B cell (primary cell): ENCODE measurements around the gene TPH1. TPM values are rescaled to one million over a fixed set of nuclear protein-coding genes. Genes with fewer than 3 reads are reported as not detected.
A peak's percentile ranks its signal among the peaks of the same experiment; 100 is the strongest.

Source experiments
- ATAC-seq: fragments of 200-7000 bp; cut with Tn5 transposase; one replicate; pipeline ENCODE4 v1.10.0; 2021; ENCODE audit warnings: low read depth, mild to moderate bottlenecking, moderate number of reproducible peaks, moderate library complexity
- CTCF ChIA-PET: fragments of 350-600 bp; sonication (Branson Sonifier 250); formaldehyde crosslinking; loops from one replicate; lab custom pipeline; 2021; ENCODE audit warnings: antibody characterized with exemption, inconsistent platforms; lab: Charles Lee
- POLR2A ChIA-PET: fragments of 350-600 bp; sonication (Branson Sonifier 250); formaldehyde crosslinking; loops from one replicate; lab custom pipeline; 2021; ENCODE audit warnings: antibody characterized with exemption; lab: Charles Lee
- DNase-seq: peaks from one replicate; pipeline ENCODE4 v3.0.0; 2013
- H2AFZ ChIP-seq: 2 replicates; pipeline ENCODE4 v1.6.1; 2012; ENCODE audit warnings: mild to moderate bottlenecking, low read depth, low read length; ENCODE audit not compliant: insufficient read depth, poor library complexity, severe bottlenecking
- H3K27ac ChIP-seq, 2 donors: 1 replicate in 1 of 2; 2 replicates in 1 of 2; pipeline ENCODE4 v1.5.1; 2012 to 2013; ENCODE audit warnings: low read length in 2 of 2, mild to moderate bottlenecking in 2 of 2, moderate library complexity in 1 of 2
- H3K27me3 ChIP-seq, 4 experiments: fragments of 200-600 bp in 1 of 4; sonication (generic) in 1 of 4; replicated peaks in 1 of 4; 1 replicate in 2 of 4; 2 replicates in 2 of 4; pipeline versions ENCODE4 v1.6.1 to v1.7.0; 2013 to 2016; ENCODE audit warnings: low read length in 3 of 4, mild to moderate bottlenecking in 2 of 4, mixed read lengths in 1 of 4, moderate library complexity in 1 of 4; ENCODE audit not compliant: insufficient read depth in 4 of 4, control insufficient read depth in 3 of 4; ENCODE audit errors: control extremely low read depth in 1 of 4
- H3K36me3 ChIP-seq, 2 experiments: replicated peaks in 1 of 2; 1 replicate in 1 of 2; 2 replicates in 1 of 2; pipeline versions ENCODE4 v1.6.1 to v1.7.1; 2013; ENCODE audit warnings: low read length in 1 of 2; ENCODE audit not compliant: insufficient read depth in 2 of 2, control insufficient read depth in 1 of 2; ENCODE audit errors: control extremely low read depth in 1 of 2, extremely low read depth in 1 of 2
- H3K4me1 ChIP-seq, 2 donors: fragments of 200-600 bp in 1 of 2; sonication (generic) in 1 of 2; 1 replicate in 1 of 2; 2 replicates in 1 of 2; pipeline versions ENCODE4 v1.5.1 to v1.6.1; 2013 to 2017; ENCODE audit warnings: low read length in 2 of 2; ENCODE audit not compliant: control insufficient read depth in 2 of 2, insufficient read depth in 2 of 2
- H3K4me2 ChIP-seq: replicated peaks from 2 replicates; pipeline ENCODE3; 2012; ENCODE audit warnings: mild to moderate bottlenecking, low read depth, low read length; ENCODE audit not compliant: poor library complexity, severe bottlenecking
- H3K4me3 ChIP-seq, 5 experiments: fragments of 200-600 bp in 1 of 5; sonication (generic) in 1 of 5; 1 replicate in 3 of 5; 2 replicates in 2 of 5; pipeline versions ENCODE4 v1.5.1 to v1.7.0; 2011 to 2016; ENCODE audit warnings: low read length in 4 of 5, mild to moderate bottlenecking in 4 of 5, low read depth in 2 of 5, control low read depth in 1 of 5, moderate library complexity in 1 of 5; ENCODE audit not compliant: insufficient read depth in 1 of 5; ENCODE audit errors: control extremely low read depth in 1 of 5, extremely low read depth in 1 of 5
- H3K79me2 ChIP-seq: fragments of 200-600 bp; sonication (generic); one replicate; pipeline ENCODE4 v1.6.0; 2016; ENCODE audit warnings: low read length; ENCODE audit not compliant: control insufficient read depth, insufficient read depth
- H3K9ac ChIP-seq: fragments of 200-600 bp; sonication (generic); 2 replicates; pipeline ENCODE4 v1.6.1; 2017; ENCODE audit warnings: mild to moderate bottlenecking, low read length, moderate library complexity
- H3K9me3 ChIP-seq, 3 donors: one replicate each; pipeline versions ENCODE4 v1.6.1 to v1.7.1; 2013; ENCODE audit warnings: low read length in 2 of 3; ENCODE audit not compliant: control insufficient read depth in 2 of 3, insufficient read depth in 1 of 3; ENCODE audit errors: control extremely low read depth in 1 of 3
- H4K20me1 ChIP-seq: 2 replicates; pipeline ENCODE4 v1.6.0; 2012; ENCODE audit warnings: mild to moderate bottlenecking, low read length; ENCODE audit not compliant: insufficient read depth, control insufficient read depth, poor library complexity, severe bottlenecking
- H3K27ac Mint-ChIP-seq: one replicate; pipeline ENCODE4 v1.8.0; 2021; ENCODE audit warnings: mixed read lengths
- H3K27me3 Mint-ChIP-seq: one replicate; pipeline ENCODE4 v1.8.0; 2021; ENCODE audit warnings: mixed read lengths
- H3K4me1 Mint-ChIP-seq: one replicate; pipeline ENCODE4 v1.8.0; 2021; ENCODE audit warnings: mixed read lengths
- H3K4me3 Mint-ChIP-seq: one replicate; pipeline ENCODE4 v1.8.0; 2021; ENCODE audit warnings: mixed read lengths
- H3K9me3 Mint-ChIP-seq: one replicate; pipeline ENCODE4 v1.8.0; 2022; ENCODE audit warnings: mixed read lengths; ENCODE audit not compliant: insufficient read depth
- CTCF ChIP-seq: fragments of 200-600 bp; IDR thresholded peaks from one replicate; pipeline ENCODE4 v1.8.0; 2022; ENCODE audit warnings: antibody characterized with exemption, mild to moderate bottlenecking
- EZH2 ChIP-seq: IDR thresholded peaks from 2 replicates; pipeline ENCODE4 v1.6.1; 2012; ENCODE audit warnings: borderline replicate concordance, low read depth, mild to moderate bottlenecking, moderate library complexity, low read length; ENCODE audit not compliant: insufficient read depth, poor library complexity, severe bottlenecking
- WGBS: methylation state at CpG from one replicate; pipeline ENCODE4 v1.1.5; 2013; ENCODE audit warnings: missing lambda C conversion rate; ENCODE audit not compliant: insufficient coverage; 5-methylcytosine and 5-hydroxymethylcytosine counted together
- intact Hi-C: fragments of 100-400 bp; cut with micrococcal nuclease; formaldehyde crosslinking; loops from one replicate; pipeline ENCODE4 v1.10.0; 2022
- polyA plus RNA-seq: library from polyadenylated mRNA; depleted of rRNA; stranded (reverse); fragments of >200 nt; gene quantifications from 2 replicates; pipeline ENCODE4 v1.2.3, GENCODE V29; 2012
- total RNA-seq, 2 donors: library from RNA; stranded (reverse); fragments of 120-200 nt in 1 of 2; gene quantifications; 1 replicate in 1 of 2; 2 replicates in 1 of 2; pipeline versions ENCODE4 v1.2.3 to v1.2.4, GENCODE V29; 2013 to 2022

TPH1 gene
- total and polyA plus RNA-seq, 2 donors (not counting 1 experiment from before 2014, with no cell fraction given), result 0.51 to 2.8 TPM

- peaks cover 6% of the 10 kb centered on the region for H3K79me2 ChIP-seq
- ATAC-seq (peak; percentile 90), DNase-seq (peak; percentile 95)
- peak within 1 kb of the TSS; percentile 72 for H3K4me2 ChIP-seq
- WGBS, result under 1% methylated on average over 83 of the region's 93 CpGs
- no peaks in the 10 kb centered on the region for H3K27me3 ChIP-seq
- no peak for TF ChIP-seq CTCF
- no peak for TF ChIP-seq EZH2
- Mint-ChIP-seq H3K27me3 (no peaks in the 10 kb centered on the region), H3K4me1 (peaks cover 27% of the 10 kb centered on the region), H3K4me3 (peak within 1 kb of the TSS; percentile 100), H3K27ac (peak within 1 kb of the TSS; percentile 99), H3K9me3 (peaks cover 4% of the 10 kb centered on the region)
- H4K20me1 ChIP-seq, result no peaks in the 10 kb centered on the region
- H3K9ac ChIP-seq, result peak within 1 kb of the TSS; percentile 83
- CTCF ChIA-PET, result interaction anchor here (1.0 to 2.3 kb wide), 6 partner anchors 9 to 709 kb away, joined by 3 to 9 read pairs (median 5); partner anchors contain the start of gene SAAL1
- H2AFZ ChIP-seq, result peak within 1 kb of the TSS; percentile 94
- H3K36me3 ChIP-seq, result no peaks in the 10 kb centered on the region
- peak within 1 kb of the TSS; percentile 77 to 90 (median 83) for H3K4me3 ChIP-seq
- peaks cover 9 to 21% of the 10 kb centered on the region in 2 donors for H3K4me1 ChIP-seq
- peak within 1 kb of the TSS; percentile 61 to 65 for H3K27ac ChIP-seq
- POLR2A ChIA-PET, result interaction anchor here (0.6 kb wide), 3 partner anchors 267 to 1733 kb away, joined by 3 to 9 read pairs (median 5); partner anchors contain the start of gene RPS13
- intact Hi-C loops, result loop anchor here (1.0 to 10.0 kb wide), 8 partner anchors 93 to 1229 kb away; partner anchors contain the start of genes E2F8, GTF2H1, HPS5 and KCNJ11
- peaks cover 0 to 14% (median 0%) of the 10 kb centered on the region in 3 donors for H3K9me3 ChIP-seq
Observed at GRCh38 chr11:18012906-18013781, 32.9 kb downstream of the TPH1 start, which contains the start of gene SERGEF. Gene SERGEF, minus strand, starts transcription at chr11:18013047. Its CDS starts 37 bp downstream, at chr11:18013010.
